Amniotic epithelial cell (primary cell): Measurements from ENCODE around the gene ST3GAL5.
"Not testable (repeated sequence)": the region's sequence is repeated elsewhere in the genome, so short reads cannot be mapped to it uniquely, and the experiment has no call there.

ENCODE experiments used
- DNase-seq: peaks from one replicate; pipeline ENCODE4 v3.0.0-alpha.2; 2010; ENCODE audit warnings: low read depth

ST3GAL5 gene

DNA sequence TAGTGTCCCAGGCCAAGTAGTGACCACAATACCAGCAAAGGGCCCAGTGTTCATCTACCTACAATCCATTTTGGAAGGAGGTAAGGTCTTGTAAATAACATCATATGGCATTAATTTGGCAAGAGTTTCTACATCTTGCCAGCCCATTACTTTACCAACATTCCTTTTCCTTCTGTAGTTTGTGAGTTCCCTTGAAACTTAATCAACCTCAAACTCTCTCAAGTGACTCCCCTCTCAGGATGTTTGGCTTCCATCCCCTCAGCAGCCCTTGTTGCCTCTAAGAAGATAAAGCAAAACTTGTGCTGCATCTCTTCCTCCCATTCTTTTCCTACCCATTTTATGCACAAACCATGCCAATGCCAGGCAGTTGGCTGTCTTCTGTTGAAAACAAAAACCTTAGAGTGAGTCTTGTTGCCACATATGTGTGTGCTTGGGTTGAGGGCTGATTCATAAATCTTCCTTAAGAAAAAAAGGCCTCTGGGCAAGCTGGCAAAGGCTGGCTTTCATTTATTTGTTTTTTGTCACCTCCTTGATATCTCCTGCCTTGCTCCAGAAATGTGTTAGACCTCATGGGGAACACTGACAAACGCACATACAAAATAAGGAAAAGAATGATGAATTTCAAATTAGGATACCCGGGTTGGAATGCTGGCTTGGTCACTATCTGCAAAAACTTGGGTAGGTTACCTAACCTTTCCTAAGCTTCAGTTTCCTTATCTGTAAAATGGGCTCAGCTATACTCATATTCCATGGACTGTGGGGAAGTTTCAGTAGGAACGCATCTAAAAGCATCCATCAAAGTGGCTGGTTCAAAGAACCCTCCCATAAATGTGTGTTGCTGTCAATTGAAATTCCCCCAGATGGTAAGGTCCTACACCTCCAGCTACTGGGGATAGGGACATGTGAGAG lies 29.4 kb upstream of the ST3GAL5 start:
- DNase-seq: peak; percentile 47

DNA sequence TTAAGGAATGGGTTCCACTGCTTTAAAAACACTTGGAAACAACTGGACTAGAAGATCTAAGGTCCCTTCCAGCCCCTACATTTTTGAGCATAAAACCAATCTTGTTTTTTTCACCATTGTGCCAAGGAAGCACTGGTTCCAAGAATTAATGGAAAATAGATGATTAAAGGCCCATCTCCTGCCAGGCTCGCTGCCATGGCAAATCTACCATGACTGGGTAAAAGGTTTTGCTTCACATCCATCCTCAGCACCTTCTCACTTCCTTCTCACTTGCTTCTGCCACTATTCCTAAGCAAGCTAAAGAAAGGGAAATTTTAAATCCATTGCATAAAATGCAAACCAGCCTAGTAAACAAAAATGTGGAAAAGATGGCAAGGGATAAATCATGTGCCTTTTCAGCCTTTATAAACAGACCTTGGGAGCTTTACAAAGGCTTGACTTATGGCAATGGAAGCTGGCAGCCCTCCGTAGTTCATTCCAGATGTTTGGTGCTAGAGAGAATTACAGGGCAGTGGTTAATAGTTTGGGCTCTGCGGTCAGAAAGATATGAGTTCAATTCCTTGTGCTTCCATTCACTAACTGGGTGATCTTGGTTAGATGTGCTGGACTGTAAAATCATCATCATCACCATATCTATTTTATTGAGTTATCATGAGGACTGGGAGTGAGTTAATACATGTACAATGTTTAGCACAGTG lies 27.0 kb upstream of the ST3GAL5 start:
- peak; percentile 85 for DNase-seq

DNA sequence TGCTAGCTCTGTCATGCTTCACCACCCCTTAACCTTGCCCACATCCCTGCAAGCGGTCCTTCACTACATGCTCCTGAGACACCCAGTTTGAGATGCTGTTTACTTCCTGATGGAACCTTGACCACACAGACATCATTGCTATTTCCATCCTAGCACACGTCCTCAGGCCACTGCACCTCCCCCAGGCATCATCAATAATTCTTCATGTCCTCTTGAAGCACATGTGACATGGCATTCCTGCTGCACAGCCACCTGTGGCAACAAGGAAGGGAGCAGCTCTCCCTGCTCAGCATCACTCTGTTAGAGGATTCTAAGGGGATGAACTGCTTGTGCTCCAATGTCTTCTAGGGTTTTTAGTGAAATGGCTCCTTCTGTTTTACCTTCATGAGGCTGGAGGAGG lies 26.1 kb upstream of the ST3GAL5 start:
- no peak for DNase-seq

DNA sequence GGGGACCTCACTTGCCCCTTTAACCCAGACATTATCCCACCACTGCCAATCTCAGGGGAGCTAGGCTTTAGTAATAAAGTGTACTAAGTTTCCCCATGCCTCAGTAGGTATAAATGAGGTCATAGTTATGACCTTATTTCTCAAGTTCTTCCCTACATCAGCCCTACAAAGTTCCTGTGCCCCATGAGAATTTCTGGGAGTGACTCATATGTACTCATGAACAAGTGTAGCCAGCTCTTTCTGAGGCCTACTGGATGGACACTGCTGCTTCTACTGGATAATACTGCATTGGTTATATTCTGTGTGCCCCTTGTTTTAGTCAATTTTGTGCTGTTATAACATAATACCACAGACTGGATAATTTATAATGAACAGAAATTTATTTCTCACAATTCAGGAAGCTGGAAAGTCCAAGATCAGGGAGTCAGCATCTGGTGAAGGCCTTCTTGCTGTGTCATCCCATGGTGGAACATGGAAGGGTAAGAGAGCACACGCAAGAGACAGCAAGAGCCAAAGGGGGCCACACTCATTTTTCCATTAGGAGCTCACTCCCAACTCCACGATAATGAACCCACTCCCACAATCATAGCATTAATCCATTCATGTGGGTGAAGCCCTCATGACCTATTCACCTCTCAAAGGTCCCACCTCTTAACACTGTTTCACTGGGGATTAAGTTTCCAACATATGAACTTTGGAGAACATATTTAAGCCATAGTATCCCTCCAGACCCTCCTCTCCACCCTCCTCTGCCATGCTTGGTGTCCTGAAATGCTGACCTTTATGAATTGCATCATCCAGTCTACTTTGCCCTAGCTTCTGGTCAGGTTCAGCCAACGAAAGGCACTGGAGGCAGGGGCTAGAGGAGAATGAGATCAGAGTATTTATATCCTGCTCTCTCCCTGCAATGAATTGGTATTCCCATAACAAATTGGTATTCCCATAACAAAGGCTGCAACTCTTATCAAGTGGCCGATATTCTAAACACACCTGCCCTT lies 25.4 kb upstream of the ST3GAL5 start:
- peak; percentile 86 for DNase-seq

DNA sequence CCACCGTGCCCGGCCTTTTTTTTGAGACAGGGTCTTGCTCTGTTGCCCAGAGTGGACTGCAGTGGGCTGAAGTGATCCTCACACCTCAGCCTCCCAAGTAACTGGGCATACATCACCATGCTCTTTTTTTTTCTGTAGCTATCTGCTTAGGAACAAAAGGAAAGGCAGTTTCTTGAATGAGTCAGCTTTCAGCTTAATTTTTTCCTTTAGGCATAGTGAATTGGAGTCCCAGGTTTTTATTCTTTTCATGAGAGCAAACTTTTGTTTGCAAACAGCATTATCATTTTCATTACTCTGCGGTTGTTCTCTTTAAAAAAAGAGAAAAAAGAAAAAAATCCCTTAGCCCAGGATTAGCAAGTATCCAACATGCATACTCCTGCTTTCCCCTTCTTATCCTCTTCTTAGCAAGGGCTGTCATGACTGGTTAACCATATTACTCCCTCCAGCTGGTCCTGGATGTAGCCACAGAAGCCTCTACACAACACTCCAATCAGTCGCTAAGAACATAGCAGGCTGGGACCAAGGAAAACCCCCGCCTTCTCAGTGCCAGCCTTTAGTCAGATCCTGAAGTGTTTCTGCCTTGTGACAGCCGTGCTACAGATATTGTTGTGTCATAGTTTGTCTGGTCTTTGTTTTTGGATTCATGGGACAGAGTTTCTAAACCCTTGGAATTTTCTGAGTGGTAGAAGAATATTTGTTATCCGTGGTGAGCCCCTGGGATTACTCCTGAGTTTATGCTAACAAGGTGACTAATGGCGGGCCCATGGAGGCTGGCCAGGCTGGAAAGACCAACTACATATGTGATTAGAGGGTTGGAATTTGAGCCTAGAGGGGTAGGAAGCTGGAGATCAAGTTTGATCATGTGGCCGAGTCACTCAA lies 23.3 kb upstream of the ST3GAL5 start:
- DNase-seq: peak; percentile 85

DNA sequence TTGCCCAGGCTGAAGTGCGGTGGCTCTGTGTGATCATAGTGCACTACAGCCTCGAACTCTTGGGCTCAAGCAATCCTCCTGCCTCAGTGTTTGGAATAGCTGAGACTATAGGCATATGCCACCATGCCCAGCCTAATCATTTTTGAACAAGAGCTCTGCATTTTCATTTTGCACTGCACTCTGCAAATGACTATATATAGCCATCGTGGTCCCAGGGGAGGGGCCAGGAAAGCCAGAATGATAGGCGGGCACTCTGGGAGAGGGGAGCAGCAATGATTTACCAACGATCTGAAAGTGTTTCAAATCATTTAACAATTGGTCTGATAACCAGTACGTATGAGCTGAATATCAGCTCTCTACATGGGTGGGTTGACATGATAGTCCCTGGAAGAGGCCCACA lies 22.3 kb upstream of the ST3GAL5 start:
- DNase-seq: no peak

DNA sequence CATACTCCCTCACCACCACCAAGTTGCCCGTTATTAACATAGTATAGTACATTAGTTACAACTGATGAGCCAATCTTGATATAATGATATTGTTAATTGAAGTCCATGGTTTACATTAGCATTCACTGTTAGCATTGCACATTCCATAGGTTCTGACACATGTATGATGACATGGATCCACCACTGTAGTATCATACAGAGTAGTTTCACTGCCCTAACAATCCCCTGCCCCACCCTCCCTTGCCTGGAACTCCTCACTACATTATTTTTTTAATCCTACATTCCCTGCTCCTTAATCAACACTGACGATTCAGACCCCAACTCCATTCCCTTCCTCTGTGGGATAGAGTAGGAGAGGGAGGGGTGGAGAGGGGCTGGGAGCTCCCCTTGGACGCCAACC lies 20.2 kb upstream of the ST3GAL5 start:
- no peak for DNase-seq

DNA sequence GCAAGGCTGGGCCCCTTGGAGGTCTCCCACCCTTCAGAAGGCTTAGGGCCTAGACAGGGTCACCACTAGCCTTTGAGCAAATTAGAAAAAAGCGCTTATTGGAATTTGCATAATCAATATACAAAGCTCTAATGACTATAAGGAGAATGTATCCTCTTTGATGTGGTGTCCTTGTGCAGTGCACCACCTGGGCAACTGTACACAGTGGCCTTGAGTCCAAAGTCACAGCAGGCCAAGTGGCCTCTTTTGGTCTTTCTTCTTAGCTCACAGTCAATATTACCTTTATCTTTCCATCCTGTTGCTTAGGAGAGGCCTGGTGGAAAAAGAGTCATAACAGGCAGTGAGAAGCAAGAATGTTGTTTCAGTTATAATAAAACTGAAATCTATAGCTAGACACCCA lies 19.7 kb upstream of the ST3GAL5 start:
- no peak for DNase-seq

DNA sequence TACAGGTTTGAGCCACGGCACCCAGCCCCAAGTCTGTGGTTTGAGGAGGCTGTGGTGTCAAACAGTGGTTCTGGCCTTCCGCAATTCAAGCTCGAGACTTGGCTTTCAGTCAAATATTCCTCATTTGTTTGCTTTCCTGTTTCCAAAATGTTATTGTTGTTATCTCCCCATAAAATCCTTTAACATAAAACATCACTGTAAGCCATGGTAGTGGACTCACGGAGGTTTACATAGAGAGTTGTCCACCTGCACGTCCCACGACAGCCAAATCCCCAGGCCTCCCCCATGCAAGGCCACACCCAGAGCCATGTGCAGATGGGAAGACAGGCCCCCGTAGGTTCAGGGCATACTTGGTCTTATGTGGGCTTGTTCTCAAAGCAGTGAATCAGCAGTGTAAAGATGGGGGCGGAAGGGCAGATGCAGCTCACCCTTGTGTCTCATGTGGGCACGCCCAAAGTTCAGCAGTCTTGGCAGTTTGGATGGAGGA lies 18.9 kb upstream of the ST3GAL5 start:
- DNase-seq: peak; percentile 77

DNA sequence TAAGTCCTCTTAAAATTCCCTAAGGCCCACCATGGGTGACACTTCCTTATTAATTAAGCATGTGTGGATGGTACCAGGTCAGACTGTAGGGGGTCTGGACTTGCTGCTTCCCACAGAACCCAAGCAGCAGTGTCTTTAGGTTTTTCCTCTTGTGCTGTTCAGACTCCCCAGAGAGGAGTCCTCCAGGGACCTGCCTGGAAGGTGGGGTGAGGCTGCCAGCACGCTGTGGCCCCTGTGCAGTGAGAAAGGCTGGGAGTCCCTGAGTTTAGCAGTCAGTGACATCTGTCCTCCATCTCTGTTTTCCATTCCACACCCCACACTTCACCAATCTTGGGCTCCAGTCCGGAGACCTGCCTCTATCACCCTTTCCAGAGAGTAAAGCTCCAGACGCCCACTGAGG lies 18.0 kb upstream of the ST3GAL5 start:
- DNase-seq: no peak

DNA sequence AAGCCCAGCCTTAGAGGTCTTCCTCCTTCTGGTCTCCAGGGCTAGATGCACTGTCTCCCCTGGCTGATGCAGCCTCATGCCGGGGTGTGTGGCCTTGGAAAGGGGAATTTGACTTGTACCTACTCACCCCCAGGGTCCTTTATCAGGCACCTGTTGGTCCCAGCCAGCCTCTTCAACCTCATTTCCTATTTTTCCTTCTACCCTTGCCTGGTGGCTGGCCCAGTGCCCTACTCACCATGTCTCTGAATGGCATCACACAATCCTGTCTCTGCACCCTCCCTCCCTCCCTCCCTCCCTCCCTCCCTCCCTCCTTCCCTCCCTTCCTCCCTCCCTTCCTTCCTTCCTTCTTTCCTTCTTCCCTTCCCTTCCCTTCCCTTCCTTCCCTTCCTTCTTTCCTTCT lies 17.1 kb upstream of the ST3GAL5 start:
- no peak for DNase-seq

DNA sequence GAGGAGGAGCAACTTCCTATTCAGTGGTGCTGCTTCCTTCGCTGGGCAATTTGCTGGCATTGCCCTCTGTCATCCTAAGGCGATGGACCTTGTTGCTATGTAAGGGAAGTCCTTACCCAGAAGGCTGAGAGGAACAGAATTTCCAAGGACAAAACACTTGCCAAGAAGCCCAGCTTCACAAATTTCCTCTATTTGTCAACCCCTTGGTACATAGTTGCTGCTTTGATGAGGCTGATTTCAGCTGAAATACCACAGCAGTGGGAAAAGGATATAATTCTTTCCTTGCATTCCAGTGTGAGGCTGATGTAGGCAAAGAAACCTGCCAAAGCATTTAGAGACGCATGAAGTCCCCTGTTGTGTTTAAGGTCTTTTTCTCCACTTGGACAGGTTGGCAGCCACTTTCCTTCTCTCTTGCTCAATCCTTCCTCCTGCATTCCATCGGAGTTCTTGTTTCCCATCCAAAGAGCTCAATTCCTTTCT lies 16.4 kb upstream of the ST3GAL5 start:
- peak; percentile 68 for DNase-seq

DNA sequence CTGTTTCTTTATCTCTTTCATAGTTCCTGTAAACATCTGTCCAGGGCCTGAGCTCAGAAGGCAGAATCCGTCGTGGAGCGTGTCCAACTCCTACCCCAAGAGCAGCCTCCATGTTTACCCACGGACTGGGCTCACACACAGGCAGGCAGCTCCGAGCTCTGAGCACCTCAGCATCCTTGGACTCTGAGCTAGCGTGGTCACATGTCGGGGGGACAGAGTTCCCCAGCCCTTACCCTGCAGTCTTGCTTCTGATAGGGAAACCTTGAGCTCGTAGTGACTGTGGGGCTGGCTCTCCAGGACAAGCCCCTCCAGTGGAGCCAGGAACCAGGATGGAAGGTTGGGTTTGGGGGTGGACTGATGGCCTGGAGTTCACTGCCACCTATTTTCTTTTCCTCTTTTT lies 15.1 kb upstream of the ST3GAL5 start:
- DNase-seq: no peak

DNA sequence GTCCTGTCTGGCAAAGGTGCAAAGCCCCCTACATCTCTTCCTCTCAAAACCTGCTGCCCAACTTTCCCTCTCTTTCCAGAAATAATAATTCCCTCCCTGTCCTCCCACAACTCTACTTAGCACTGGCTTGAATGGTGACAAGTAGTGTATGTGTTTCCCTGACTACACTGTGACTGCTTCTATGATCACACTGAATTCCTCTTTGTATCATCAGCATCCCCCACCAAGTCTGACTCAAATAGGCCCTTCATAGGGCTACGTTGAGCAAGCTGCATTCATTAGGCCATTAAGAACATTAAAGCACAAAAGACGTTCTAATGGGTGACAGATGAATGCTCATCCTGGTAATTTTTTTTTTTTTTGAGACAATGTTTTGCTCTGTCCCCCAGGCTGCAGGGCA lies 13.7 kb upstream of the ST3GAL5 start:
- peak; percentile 70 for DNase-seq

DNA sequence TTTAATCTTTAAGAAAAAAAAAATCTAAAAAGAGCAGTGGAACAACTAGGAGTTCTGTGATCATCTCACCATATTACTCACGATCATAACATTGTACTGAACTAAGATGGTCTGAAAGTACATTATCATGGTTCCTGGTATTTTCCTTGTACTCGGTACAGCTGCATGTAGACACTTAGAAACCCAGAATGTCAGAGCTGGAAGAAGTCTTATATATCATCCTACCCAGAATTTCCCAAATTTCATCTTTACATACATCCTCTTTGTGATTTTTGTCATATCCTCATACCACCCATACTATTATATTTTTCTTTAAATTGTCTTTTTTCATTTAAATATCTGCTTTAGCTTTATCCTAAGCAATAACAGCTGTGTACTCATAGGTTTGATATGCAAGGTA lies 12.4 kb upstream of the ST3GAL5 start:
- no peak for DNase-seq

DNA sequence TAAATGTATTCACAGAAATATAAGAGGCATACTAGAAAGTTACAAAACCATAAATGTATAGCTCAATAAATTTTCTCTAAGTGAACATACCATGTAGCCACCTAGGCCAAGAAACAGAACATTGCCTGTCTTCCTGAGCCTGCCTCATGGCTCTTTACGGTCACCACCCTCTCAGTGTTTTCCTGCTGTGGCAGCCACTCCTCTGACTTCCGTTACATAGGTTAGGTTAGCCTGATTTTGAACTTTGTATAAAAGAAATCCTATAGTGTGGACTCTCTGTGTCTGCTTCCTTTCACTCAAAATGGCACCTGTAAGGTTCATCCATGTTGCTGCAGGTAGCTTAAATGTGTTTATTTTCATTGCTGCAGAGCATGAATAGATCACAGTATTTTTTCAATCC lies 11.6 kb upstream of the ST3GAL5 start:
- no peak for DNase-seq

DNA sequence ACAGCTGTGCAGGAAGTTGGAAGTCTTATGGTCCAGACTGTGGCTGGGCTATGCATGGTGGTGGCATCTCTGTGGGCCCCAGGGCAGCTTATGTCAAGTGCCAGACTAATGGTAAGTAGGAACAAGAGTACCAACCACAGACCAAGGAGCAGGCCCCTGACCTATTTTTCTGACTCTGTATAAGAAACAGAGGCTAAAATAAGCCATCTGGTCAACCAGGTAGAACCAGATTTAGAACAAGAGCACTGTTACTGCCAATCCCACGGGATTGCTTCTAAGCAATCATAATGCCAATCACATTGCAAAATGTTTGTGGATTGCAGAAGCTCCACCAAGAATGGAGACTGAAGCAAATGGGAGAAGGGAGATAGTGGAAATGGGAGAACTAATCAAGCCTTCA lies 11.1 kb upstream of the ST3GAL5 start:
- no peak for DNase-seq

DNA sequence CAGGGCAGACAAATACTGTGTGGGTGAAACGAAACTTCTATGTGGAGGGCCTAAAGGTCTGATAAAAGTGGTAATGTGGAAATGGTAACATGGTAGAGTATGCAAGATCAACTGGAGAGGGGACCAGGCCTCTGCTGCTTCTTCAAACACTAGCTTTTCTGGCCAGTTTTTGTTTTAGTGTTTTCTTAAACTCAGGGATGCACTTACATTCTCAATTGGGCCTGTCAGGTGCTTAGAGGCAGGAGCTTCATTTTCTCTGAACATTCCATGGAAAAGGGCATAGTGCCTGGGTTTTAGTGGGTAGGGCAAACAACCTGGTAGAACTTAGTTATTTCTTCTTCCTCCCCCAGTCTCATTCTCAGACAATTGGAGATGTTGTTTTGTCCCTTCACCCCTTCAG lies 10.5 kb upstream of the ST3GAL5 start:
- DNase-seq: no peak

DNA sequence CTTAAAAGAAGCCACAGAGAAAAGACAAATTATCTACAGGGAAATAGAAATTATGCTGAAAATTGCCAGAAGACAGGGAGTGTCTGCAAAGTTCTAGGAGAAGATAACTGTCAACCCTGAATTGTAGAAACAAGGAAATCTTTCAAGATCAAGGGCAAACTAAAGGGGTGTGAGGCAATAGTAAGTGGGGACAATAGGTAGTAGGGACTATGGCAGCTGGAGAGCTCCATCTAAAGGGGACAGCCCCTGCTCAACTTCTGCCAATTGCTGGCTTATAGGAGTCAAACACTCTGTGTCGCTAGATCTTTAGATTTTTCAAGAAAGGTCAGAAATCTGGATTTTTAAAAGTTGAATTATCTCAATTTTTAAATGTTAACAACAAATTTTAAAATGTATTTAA lies 10.1 kb upstream of the ST3GAL5 start:
- DNase-seq: no peak

DNA sequence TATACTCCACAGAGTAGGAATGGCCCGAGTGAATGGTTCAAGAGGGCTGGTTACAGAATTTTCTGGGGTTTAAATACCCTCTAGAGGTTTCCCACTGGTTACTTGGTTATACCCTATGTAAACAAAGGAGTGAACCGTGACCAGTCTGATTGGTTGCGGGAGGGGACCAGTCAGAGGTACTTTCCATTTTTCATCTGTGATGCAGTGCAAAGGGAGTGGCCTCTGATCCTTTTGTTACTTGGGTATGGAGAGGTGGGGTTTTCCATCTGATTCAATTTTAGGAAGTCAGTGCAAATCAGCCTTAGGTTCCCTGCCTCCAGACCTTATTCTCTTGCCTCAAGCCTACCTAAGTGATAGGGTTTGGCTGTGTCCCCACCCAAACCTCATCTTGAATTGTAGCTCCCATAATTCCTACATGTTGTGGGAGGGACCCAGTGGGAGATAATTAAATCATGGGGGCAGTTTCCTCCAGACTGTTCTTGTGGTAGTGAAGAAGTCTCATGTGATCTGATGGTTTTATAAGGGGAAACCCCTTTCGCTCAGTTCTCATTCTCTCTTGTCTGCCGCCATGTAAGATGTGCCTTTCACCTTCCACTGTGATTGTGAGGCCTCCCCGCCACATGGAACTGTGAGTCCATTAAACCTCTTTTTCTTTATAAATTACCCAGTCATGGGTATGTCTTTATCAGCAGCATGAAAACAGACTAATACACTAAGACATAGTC lies 5.9 kb upstream of the ST3GAL5 start:
- not testable (repeated sequence) for DNase-seq
